ENCODE results near the gene CHIC2. TPM values are rescaled to one million over a fixed set of nuclear protein-coding genes. Genes with fewer than 3 reads are reported as not detected.
"Not testable (repeated sequence)": the region's sequence is repeated elsewhere in the genome, so short reads cannot be mapped to it uniquely, and the experiment has no call there.

CHIC2 gene
- total RNA-seq, 2 donors from 2014 or later, result 6.9 to 18.9 TPM

GRCh38 chr4:54058171-54058570, 6.2 kb downstream of the CHIC2 start:
- ATAC-seq (no peak), DNase-seq (no peak)
- no peaks in the 10 kb centered on the region for H3K27me3 ChIP-seq
- no peaks in the 10 kb centered on the region for H3K36me3 ChIP-seq (replicated peaks in 1 of 2; ENCODE audit: insufficient read depth in 1 of 2, low read depth in 2 of 2)
- intact Hi-C loops (cut with DNase I), result no loop called here
- H3K9me3 ChIP-seq, result no peaks in the 10 kb centered on the region
- H3K4me3 ChIP-seq, result no peak overlapping the region
- H3K27ac ChIP-seq, result no peak overlapping the region
- TF ChIP-seq CTCF (IDR thresholded peaks at IDR 0.05) (no peak), POLR2A (IDR thresholded peaks at IDR 0.05) (no peak)
- WGBS, 2 donors, result 73 to 77% methylated on average over 3 of the region's 3 CpGs
- peaks cover 59% of the 10 kb centered on the region for H3K4me1 ChIP-seq

- ATAC-seq (no peak), DNase-seq (no peak)
- no peaks in the 10 kb centered on the region for H3K36me3 ChIP-seq (replicated peaks in 1 of 2; ENCODE audit: insufficient read depth in 1 of 2, low read depth in 2 of 2)
- H3K4me1 ChIP-seq, result peaks cover 54% of the 10 kb centered on the region
- TF ChIP-seq POLR2A (IDR thresholded peaks at IDR 0.05) (no peak), CTCF (IDR thresholded peaks at IDR 0.05) (no peak)
- H3K9me3 ChIP-seq, result no peaks in the 10 kb centered on the region
- no peak overlapping the region for H3K4me3 ChIP-seq
- intact Hi-C loops (cut with DNase I), result no loop called here
- H3K27ac ChIP-seq, result no peak overlapping the region
- no peaks in the 10 kb centered on the region for H3K27me3 ChIP-seq
Measured at GRCh38 chr4:54056360-54056759, 8.0 kb downstream of the CHIC2 start.

- Histone ChIP-seq H3K4me3 (no peak overlapping the region), H3K4me1 (peaks cover 51% of the 10 kb centered on the region), H3K36me3 (replicated peaks in 1 of 2; ENCODE audit: insufficient read depth in 1 of 2, low read depth in 2 of 2) (no peaks in the 10 kb centered on the region), H3K9me3 (no peaks in the 10 kb centered on the region), H3K27me3 (no peaks in the 10 kb centered on the region), H3K27ac (no peak overlapping the region)
- intact Hi-C loops (cut with DNase I), result no loop called here
- DNase-seq (no peak), ATAC-seq (no peak)
- 88 to 97% methylated on average over 1 of the region's 1 CpG for WGBS, 2 donors
- TF ChIP-seq POLR2A (IDR thresholded peaks at IDR 0.05) (no peak), CTCF (IDR thresholded peaks at IDR 0.05) (no peak)
Measured at GRCh38 chr4:54055494-54055893, 8.9 kb downstream of the CHIC2 start.

GRCh38 chr4:54054501-54054900, 9.9 kb downstream of the CHIC2 start:
- H3K27me3 ChIP-seq, result no peaks in the 10 kb centered on the region
- intact Hi-C loops (cut with DNase I), result no loop called here
- no peak overlapping the region for H3K4me3 ChIP-seq
- WGBS, 2 donors, result 100% methylated on average over 2 of the region's 2 CpGs
- ATAC-seq (no peak), DNase-seq (no peak)
- TF ChIP-seq CTCF (IDR thresholded peaks at IDR 0.05) (no peak), POLR2A (IDR thresholded peaks at IDR 0.05) (no peak)
- no peaks in the 10 kb centered on the region for H3K9me3 ChIP-seq
- H3K27ac ChIP-seq, result no peak overlapping the region
- peaks cover 49% of the 10 kb centered on the region for H3K4me1 ChIP-seq
- H3K36me3 ChIP-seq (replicated peaks in 1 of 2; ENCODE audit: insufficient read depth in 1 of 2, low read depth in 2 of 2), result no peaks in the 10 kb centered on the region

- DNase-seq; H3K27ac ChIP-seq; H3K27me3 ChIP-seq; H3K4me3 ChIP-seq; intact Hi-C loops (cut with DNase I); H3K36me3 ChIP-seq (replicated peaks in 1 of 2; ENCODE audit: insufficient read depth in 1 of 2, low read depth in 2 of 2); ATAC-seq; H3K9me3 ChIP-seq: not testable (repeated sequence)
- WGBS, 2 donors, result 77 to 88% methylated on average over 5 of the region's 5 CpGs
- H3K4me1 ChIP-seq, result peaks cover 45% of the 10 kb centered on the region
Measured at GRCh38 chr4:54053322-54053721, 11.1 kb downstream of the CHIC2 start.

All from body of pancreas (tissue), 4 donors.